HCT116 (cell line): ENCODE results near the gene KIRREL3. TPM values are rescaled to one million over a fixed set of nuclear protein-coding genes. Genes with fewer than 3 reads are reported as not detected.

Experiments used
- ATAC-seq: fragments of 200-7000 bp; cut with Tn5 transposase; 2 replicates; pipeline ENCODE4 v1.9.1; 2020; ENCODE audit warnings: mild to moderate bottlenecking, moderate library complexity
- BruUV-seq: library from RNA; stranded (reverse); fragments of 400-500 nt; replicated peaks from 2 replicates; lab custom pipeline; 2021; lab: Mats Ljungman, UMichigan
- CTCF ChIA-PET: fragments of 300-600 bp; sonication (Branson Sonifier 250); formaldehyde crosslinking; loops from one replicate; lab custom pipeline; 2021; ENCODE audit warnings: antibody characterized with exemption; lab: Charles Lee
- POLR2A ChIA-PET: fragments of 300-600, 350-600 bp; sonication (Branson Sonifier 250); formaldehyde crosslinking; loops from one replicate; lab custom pipeline; 2021; ENCODE audit warnings: antibody characterized with exemption; lab: Charles Lee
- RAD21 ChIA-PET, 2 experiments: fragments of 300-600 bp; sonication (Branson Sonifier 250); formaldehyde crosslinking; loops; one replicate each; lab custom pipeline; 2023; ENCODE audit warnings: low total read pairs in 2 of 2; ENCODE audit not compliant: uncharacterized antibody in 2 of 2, unreplicated experiment in 2 of 2, low non-redundant PET in 1 of 2; lab: Charles Lee
- DNase-seq: peaks from one replicate; pipeline ENCODE4 v3.0.0-alpha.2; 2010; ENCODE audit warnings: low read depth, low spot score
- H2AFZ ChIP-seq: fragments of 200-600 bp; shearing (Covaris generic), sonication (generic); 2 replicates; pipeline ENCODE4 v1.6.1; 2017; ENCODE audit warnings: low read depth, mixed run types, mixed read lengths, antibody characterized with exemption, low read length; ENCODE audit not compliant: poor library complexity, severe bottlenecking
- H3K27ac ChIP-seq: 2 replicates; pipeline ENCODE4 v1.5.1; 2012; ENCODE audit warnings: low read depth, low read length
- H3K27me3 ChIP-seq: fragments of 200-600 bp; sonication (generic); 2 replicates; pipeline ENCODE4 v1.6.1; 2016; ENCODE audit warnings: mixed run types, low read length, mixed read lengths; ENCODE audit not compliant: insufficient read depth
- H3K36me3 ChIP-seq, 2 experiments: fragments of 200-500 bp in 1 of 2; fragments of 200-600 bp in 1 of 2; sonication (Bioruptor generic) in 1 of 2; sonication (generic) in 1 of 2; 2 replicates each; pipeline versions ENCODE4 v1.5.1 to v1.6.1; 2014 to 2016; ENCODE audit warnings: low read length in 2 of 2, inconsistent platforms in 1 of 2, mixed read lengths in 1 of 2, mixed run types in 1 of 2; ENCODE audit not compliant: insufficient read depth in 2 of 2, control insufficient read depth in 1 of 2
- H3K4me1 ChIP-seq, 2 experiments: fragments of 200-600 bp in 1 of 2; sonication (generic) in 1 of 2; 2 replicates each; pipeline versions ENCODE4 v1.5.1 to v1.6.1; 2012 to 2017; ENCODE audit warnings: low read length in 2 of 2, inconsistent platforms in 1 of 2, mild to moderate bottlenecking in 1 of 2, mixed read lengths in 1 of 2, mixed run types in 1 of 2, moderate library complexity in 1 of 2; ENCODE audit not compliant: insufficient read depth in 2 of 2, control insufficient read depth in 1 of 2
- H3K4me2 ChIP-seq: fragments of 200-600 bp; sonication (generic); 2 replicates; pipeline ENCODE4 v1.6.1; 2017; ENCODE audit warnings: mixed run types, low read length, mixed read lengths
- H3K4me3 ChIP-seq, 2 experiments: fragments of 200-600 bp in 1 of 2; sonication (generic) in 1 of 2; replicated peaks in 1 of 2; 2 replicates each; pipeline ENCODE4 v1.5.1; 2011 to 2016; ENCODE audit warnings: low read length in 2 of 2, control low read depth in 1 of 2, low read depth in 1 of 2, mild to moderate bottlenecking in 1 of 2, mixed read lengths in 1 of 2, mixed run types in 1 of 2
- H3K79me2 ChIP-seq: fragments of 200-600 bp; sonication (generic); 2 replicates; pipeline ENCODE4 v1.6.1; 2017; ENCODE audit warnings: mild to moderate bottlenecking, mixed run types, low read length, moderate library complexity, mixed read lengths; ENCODE audit not compliant: insufficient read depth
- H3K9ac ChIP-seq: fragments of 200-600 bp; sonication (generic); 2 replicates; pipeline ENCODE4 v1.6.1; 2016; ENCODE audit warnings: low read length, mixed read lengths
- H3K9me2 ChIP-seq: fragments of 200-600 bp; sonication (generic), shearing (Covaris generic); 2 replicates; pipeline ENCODE4 v1.6.1; 2017; ENCODE audit warnings: mixed run types, mild to moderate bottlenecking, moderate library complexity; ENCODE audit not compliant: insufficient read depth
- H3K9me3 ChIP-seq, 2 experiments: fragments of 200-500 bp in 1 of 2; fragments of 200-600 bp in 1 of 2; sonication (Bioruptor generic) in 1 of 2; sonication (generic) in 1 of 2; 2 replicates each; pipeline ENCODE4 v1.6.1; 2014 to 2017; ENCODE audit warnings: low read length in 2 of 2, mixed read lengths in 2 of 2, inconsistent platforms in 1 of 2, low read depth in 1 of 2, mild to moderate bottlenecking in 1 of 2, mixed run types in 1 of 2, moderate library complexity in 1 of 2; ENCODE audit not compliant: control insufficient read depth in 1 of 2, insufficient read depth in 1 of 2
- H4K20me1 ChIP-seq: fragments of 200-600 bp; sonication (generic), shearing (Covaris generic); 2 replicates; pipeline ENCODE4 v1.6.1; 2017; ENCODE audit warnings: mixed run types, mild to moderate bottlenecking, moderate library complexity; ENCODE audit not compliant: insufficient read depth
- POLR2A ChIP-seq: IDR thresholded peaks from 2 replicates; pipeline ENCODE4 v1.7.0; 2011; ENCODE audit warnings: borderline replicate concordance; ENCODE audit not compliant: insufficient read depth, insufficient read length; ENCODE audit errors: extremely low read depth
- POLR2AphosphoS5 ChIP-seq: IDR thresholded peaks from 2 replicates; pipeline ENCODE4 v1.6.1; 2011; ENCODE audit warnings: mild to moderate bottlenecking, low read depth, low read length, moderate library complexity
- REST ChIP-seq: IDR thresholded peaks from 2 replicates; pipeline ENCODE4 v1.6.1; 2012; ENCODE audit warnings: low read depth
- SP1 ChIP-seq: IDR thresholded peaks from 2 replicates; pipeline ENCODE4 v1.6.1; 2012; ENCODE audit warnings: low read depth
- TCF7L2 ChIP-seq: IDR thresholded peaks from 2 replicates; pipeline ENCODE4 v1.7.0; 2011; ENCODE audit warnings: borderline replicate concordance, inconsistent platforms; ENCODE audit not compliant: insufficient read depth, insufficient read length; ENCODE audit errors: extremely low read depth
- ZBTB33 ChIP-seq: IDR thresholded peaks from 2 replicates; pipeline ENCODE4 v1.6.1; 2011; ENCODE audit warnings: mild to moderate bottlenecking, low read length, moderate library complexity; ENCODE audit not compliant: insufficient replicate concordance; ENCODE audit errors: extremely low read depth
- intact Hi-C: fragments of 100-400 bp; cut with micrococcal nuclease; formaldehyde crosslinking; loops from 2 replicates; pipeline ENCODE4 v1.10.0; 2022
- total RNA-seq: library from RNA; stranded (reverse); gene quantifications from one replicate; pipeline ENCODE4 v1.2.1, GENCODE V29; 2021; ENCODE audit not compliant: unreplicated experiment

Gene KIRREL3
- total RNA-seq, 1 experiment from 2014 or later: not detected

GRCh38 chr11:126830216-126830806 lies 170.3 kb downstream of the KIRREL3 start:
- H3K9me2 ChIP-seq: no peaks in the 10 kb centered on the region
- no peaks in the 10 kb centered on the region for H4K20me1 ChIP-seq
- H3K9ac ChIP-seq: no peak overlapping the region
- H3K27ac ChIP-seq: no peak overlapping the region
- RAD21 ChIA-PET: no interaction called here
- H3K4me1 ChIP-seq: no peaks in the 10 kb centered on the region
- intact Hi-C loops: no loop called here
- H3K9me3 ChIP-seq: no peaks in the 10 kb centered on the region
- DNase-seq (no peak), ATAC-seq (no peak)
- no peak overlapping the region for H3K4me3 ChIP-seq
- peaks cover 16% of the 10 kb centered on the region; the same call in 1 of the 2 replicates for H3K27me3 ChIP-seq
- CTCF ChIA-PET: no interaction called here
- no TSS peak for BruUV-seq
- POLR2A ChIA-PET: no interaction called here
- no peak overlapping the region for H2AFZ ChIP-seq
- H3K4me2 ChIP-seq: no peak overlapping the region
- H3K36me3 ChIP-seq: no peaks in the 10 kb centered on the region
- TF ChIP-seq TCF7L2 (no peak), SP1 (no peak), ZBTB33 (no peak), POLR2AphosphoS5 (no peak), REST (no peak), POLR2A (no peak)
- H3K79me2 ChIP-seq: no peaks in the 10 kb centered on the region
